ENCODE measurements around the gene MOB2. TPM values are rescaled to one million over a fixed set of nuclear protein-coding genes. Genes with fewer than 3 reads are reported as not detected.

Gene MOB2
- total and polyA plus RNA-seq, 2 of the 13 experiments (the other 11 are each of a cell fraction or from before 2014, with no cell fraction given): 21.8 to 27.7 TPM

GRCh38 chr11:1473011-1473628 is 13.5 kb downstream of the MOB2 start:
- no peak overlapping the region for H3K4me2 ChIP-seq (ENCODE audit: low read depth, low read length)
- intact Hi-C loops (cut with micrococcal nuclease; ENCODE audit: unreplicated experiment) (no loop called here), in situ Hi-C loops (cut with HindIII; ENCODE audit: extremely low pct_ligation_motif_present, low pct_unique_long_range_greater_than_20kb) (no loop called here)
- FAIRE-seq (no peak), ATAC-seq (no peak), DNase-seq (ENCODE audit: low spot score) (no peak)
- ChIA-PET CTCF (ENCODE audit: low intra/inter-chr PET ratio, low total read pairs) (no interaction called here), POLR2A (no interaction called here)
- peaks cover 2 to 11% of the 10 kb centered on the region in 2 experiments; a peak in 3 of 5 replicates for H3K36me3 ChIP-seq (replicated peaks in 1 of 2; ENCODE audit: control insufficient read depth in 1 of 2, insufficient read depth in 2 of 2, low read length in 2 of 2)
- H3K79me2 ChIP-seq (ENCODE audit: insufficient read depth, low read length): no peaks in the 10 kb centered on the region
- no peak overlapping the region for H3K9ac ChIP-seq (ENCODE audit: insufficient read depth, low read depth, low read length)
- no peaks in the 10 kb centered on the region for H3K4me1 ChIP-seq (ENCODE audit: insufficient read depth, low read length)
- no peak overlapping the region for H3K27ac ChIP-seq (ENCODE audit: extremely low read length, insufficient read depth, low read length)
- H3K27me3 ChIP-seq (ENCODE audit: control insufficient read depth in 1 of 2, insufficient read depth in 2 of 2, low read length in 2 of 2): no peaks in the 10 kb centered on the region
- 91% methylated on average over 6 of the region's 12 CpGs for WGBS (ENCODE audit: low lambda C conversion rate)
- no peaks in the 10 kb centered on the region for H4K20me1 ChIP-seq (ENCODE audit: insufficient read depth, low read length)
- no peak overlapping the region for H3K4me3 ChIP-seq (replicated peaks in 1 of 3; ENCODE audit: insufficient read depth in 1 of 3, low read depth in 2 of 3, low read length in 3 of 3)
- H3K9me3 ChIP-seq (ENCODE audit: low read length): no peaks in the 10 kb centered on the region
- no peak overlapping the region for H2AFZ ChIP-seq (ENCODE audit: low read length)
- no TSS peak for BruUV-seq (replicated peaks)
- no peak for TF ChIP-seq GLMP (CRISPR knock-in tag; IDR thresholded peaks at IDR 0.05; ENCODE audit: borderline replicate concordance)
- TF ChIP-seq JDP2 (CRISPR knock-in tag; IDR thresholded peaks at IDR 0.05; ENCODE audit: borderline replicate concordance): no peak
- TF ChIP-seq GMEB1 (CRISPR knock-in tag; IDR thresholded peaks at IDR 0.05; ENCODE audit: borderline replicate concordance): no peak
- no peak for TF ChIP-seq ERF (CRISPR knock-in tag; IDR thresholded peaks at IDR 0.05)
- TF ChIP-seq ZIK1 (CRISPR knock-in tag; IDR thresholded peaks at IDR 0.05; ENCODE audit: borderline replicate concordance, low read depth): no peak
- no peak for TF ChIP-seq STAT6 (CRISPR knock-in tag; IDR thresholded peaks at IDR 0.05; ENCODE audit: borderline replicate concordance)
- TF ChIP-seq ATAD3A (CRISPR knock-in tag; IDR thresholded peaks at IDR 0.05): no peak
- no peak for TF ChIP-seq MLX (CRISPR knock-in tag; IDR thresholded peaks at IDR 0.05)
- TF ChIP-seq ZNF282 (IDR thresholded peaks at IDR 0.05; ENCODE audit: partially characterized antibody): no peak
- TF ChIP-seq ZNF263 (CRISPR knock-in tag; IDR thresholded peaks at IDR 0.05): no peak
- TF ChIP-seq ZNF615 (CRISPR knock-in tag; IDR thresholded peaks at IDR 0.05; ENCODE audit: borderline replicate concordance): no peak
- TF ChIP-seq ZNF552 (CRISPR knock-in tag; IDR thresholded peaks at IDR 0.05; ENCODE audit: borderline replicate concordance): no peak
- TF ChIP-seq CERS6 (CRISPR knock-in tag; IDR thresholded peaks at IDR 0.05): no peak
- no peak for TF ChIP-seq ZBTB37 (CRISPR knock-in tag; IDR thresholded peaks at IDR 0.05)
